Body of pancreas (tissue), 4 donors: ENCODE measurements around the gene SLC28A1. TPM values are rescaled to one million over a fixed set of nuclear protein-coding genes. Genes with fewer than 3 reads are reported as not detected.

Source experiments
- ATAC-seq: fragments of 150-250 bp; one replicate; pipeline ENCODE4 v1.9.1; 2016
- DNase-seq, 4 donors: peaks; one replicate each; pipeline ENCODE4 v3.0.0-alpha.2; 2019
- H3K27ac ChIP-seq, 4 donors: fragments of 200-600 bp; sonication (generic); 1 replicate in 3 of 4; 2 replicates in 1 of 4; pipeline versions ENCODE4 v1.5.1 to v1.6.1; 2016 to 2019; ENCODE audit warnings: mild to moderate bottlenecking in 1 of 4, mixed read lengths in 1 of 4, moderate library complexity in 1 of 4
- H3K27me3 ChIP-seq, 2 donors: fragments of 200-600 bp; sonication (generic); one replicate each; pipeline ENCODE4 v1.6.0; 2016; ENCODE audit warnings: mild to moderate bottlenecking in 1 of 2
- H3K36me3 ChIP-seq, 2 donors: fragments of 200-600 bp; sonication (generic); replicated peaks in 1 of 2; 2 replicates each; pipeline ENCODE4 v1.5.1; 2016; ENCODE audit warnings: low read depth in 2 of 2; ENCODE audit not compliant: insufficient read depth in 1 of 2
- H3K4me1 ChIP-seq: fragments of 200-600 bp; sonication (generic); one replicate; pipeline ENCODE4 v1.6.0; 2016
- H3K4me3 ChIP-seq, 2 donors: fragments of 200-600 bp; sonication (generic); 1 replicate in 1 of 2; 2 replicates in 1 of 2; pipeline ENCODE4 v1.5.1; 2016 to 2019
- H3K9me3 ChIP-seq, 3 donors: fragments of 200-600 bp; sonication (generic); 1 replicate in 2 of 3; 2 replicates in 1 of 3; pipeline ENCODE4 v1.5.1; 2016
- POLR2A ChIP-seq, 3 donors: fragments of 450-650 bp; IDR thresholded peaks; one replicate each; pipeline ENCODE4 v1.6.1; 2016; ENCODE audit warnings: antibody characterized with exemption in 3 of 3, mild to moderate bottlenecking in 2 of 3
- WGBS, 2 donors: methylation state at CpG; one replicate each; pipeline ENCODE4 v1.1.5; 2017; 5-methylcytosine and 5-hydroxymethylcytosine counted together
- intact Hi-C: fragments of 100-400 bp; cut with DNase I; formaldehyde crosslinking; loops from one replicate; pipeline ENCODE4 v1.15.1; 2023
- total RNA-seq, 2 donors: library from RNA; depleted of rRNA; stranded (reverse); fragments of >200 nt; gene quantifications; one replicate each; pipeline ENCODE4 v1.1.0, GENCODE V29; 2016
- TF ChIP-seq, protein P1 (sequence below), 7 experiments: fragments of 450-650 bp in 4 of 7; fragments of 200-600 bp in 3 of 7; sonication (generic) in 3 of 7; IDR thresholded peaks; one replicate each; pipeline ENCODE4 v1.5.1; 2016 to 2019; ENCODE audit warnings: antibody characterized with exemption in 7 of 7

SLC28A1 gene
- total RNA-seq, 2 donors from 2014 or later, result 0.26 TPM; not detected in 1

DNA sequence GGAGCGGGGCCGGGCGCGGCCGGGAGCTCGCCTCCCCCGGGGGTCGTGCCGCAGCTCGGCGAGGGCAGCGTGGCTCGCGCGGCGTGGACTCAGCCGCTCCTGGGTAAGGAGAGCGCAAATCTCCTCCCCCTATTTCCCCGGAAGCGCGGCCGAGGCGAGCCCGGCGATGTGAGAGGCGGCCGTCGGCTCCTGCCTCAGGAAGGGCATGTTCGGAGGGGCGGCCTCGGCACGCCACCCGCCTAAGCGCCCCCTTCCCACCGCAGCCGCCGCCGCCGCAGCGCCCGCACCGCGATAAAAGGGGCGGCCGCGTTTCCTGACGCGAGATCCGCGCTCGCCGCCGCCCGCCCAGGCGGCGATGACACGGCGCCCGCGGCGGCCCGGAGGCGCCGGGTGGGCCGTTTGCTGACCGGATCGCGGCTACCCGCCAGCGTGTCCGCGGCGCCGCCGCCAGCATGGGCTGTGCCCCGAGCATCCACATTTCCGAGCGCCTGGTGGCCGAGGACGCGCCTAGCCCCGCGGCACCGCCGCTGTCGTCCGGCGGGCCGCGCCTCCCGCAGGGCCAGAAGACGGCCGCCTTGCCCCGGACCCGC, 97.3 kb downstream of the SLC28A1 start, which contains the start of gene PDE8A:
Gene PDE8A, plus strand, starts transcription at position 146 of the 590 bp plus-strand sequence. Its CDS starts 307 bp downstream, at position 453.
- peak; percentile 20 for ATAC-seq
- 1% methylated on average over 53 of the region's 95 CpGs; no CpG with 5 or more reads in 1 of the 2 donors for WGBS, 2 donors
- Histone ChIP-seq H3K4me1 (peaks cover 34% of the 10 kb centered on the region), H3K27ac (peak within 1 kb of the TSS; percentile 81 to 95 (median 90)), H3K36me3 (no peaks in the 10 kb centered on the region), H3K27me3 (no peaks in the 10 kb centered on the region), H3K4me3 (peak within 1 kb of the TSS; percentile 81 to 94), H3K9me3 (no peaks in the 10 kb centered on the region)
- no peak for TF ChIP-seq POLR2A (IDR thresholded peaks at IDR 0.05)
- TF ChIP-seq, protein P1, sequence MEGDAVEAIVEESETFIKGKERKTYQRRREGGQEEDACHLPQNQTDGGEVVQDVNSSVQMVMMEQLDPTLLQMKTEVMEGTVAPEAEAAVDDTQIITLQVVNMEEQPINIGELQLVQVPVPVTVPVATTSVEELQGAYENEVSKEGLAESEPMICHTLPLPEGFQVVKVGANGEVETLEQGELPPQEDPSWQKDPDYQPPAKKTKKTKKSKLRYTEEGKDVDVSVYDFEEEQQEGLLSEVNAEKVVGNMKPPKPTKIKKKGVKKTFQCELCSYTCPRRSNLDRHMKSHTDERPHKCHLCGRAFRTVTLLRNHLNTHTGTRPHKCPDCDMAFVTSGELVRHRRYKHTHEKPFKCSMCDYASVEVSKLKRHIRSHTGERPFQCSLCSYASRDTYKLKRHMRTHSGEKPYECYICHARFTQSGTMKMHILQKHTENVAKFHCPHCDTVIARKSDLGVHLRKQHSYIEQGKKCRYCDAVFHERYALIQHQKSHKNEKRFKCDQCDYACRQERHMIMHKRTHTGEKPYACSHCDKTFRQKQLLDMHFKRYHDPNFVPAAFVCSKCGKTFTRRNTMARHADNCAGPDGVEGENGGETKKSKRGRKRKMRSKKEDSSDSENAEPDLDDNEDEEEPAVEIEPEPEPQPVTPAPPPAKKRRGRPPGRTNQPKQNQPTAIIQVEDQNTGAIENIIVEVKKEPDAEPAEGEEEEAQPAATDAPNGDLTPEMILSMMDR (IDR thresholded peaks at IDR 0.05), result peak in 1 of 7 experiments; percentile 26
- DNase-seq, result peak; percentile 49 to 59 (median 54)
- intact Hi-C loops, result no loop called here

DNA sequence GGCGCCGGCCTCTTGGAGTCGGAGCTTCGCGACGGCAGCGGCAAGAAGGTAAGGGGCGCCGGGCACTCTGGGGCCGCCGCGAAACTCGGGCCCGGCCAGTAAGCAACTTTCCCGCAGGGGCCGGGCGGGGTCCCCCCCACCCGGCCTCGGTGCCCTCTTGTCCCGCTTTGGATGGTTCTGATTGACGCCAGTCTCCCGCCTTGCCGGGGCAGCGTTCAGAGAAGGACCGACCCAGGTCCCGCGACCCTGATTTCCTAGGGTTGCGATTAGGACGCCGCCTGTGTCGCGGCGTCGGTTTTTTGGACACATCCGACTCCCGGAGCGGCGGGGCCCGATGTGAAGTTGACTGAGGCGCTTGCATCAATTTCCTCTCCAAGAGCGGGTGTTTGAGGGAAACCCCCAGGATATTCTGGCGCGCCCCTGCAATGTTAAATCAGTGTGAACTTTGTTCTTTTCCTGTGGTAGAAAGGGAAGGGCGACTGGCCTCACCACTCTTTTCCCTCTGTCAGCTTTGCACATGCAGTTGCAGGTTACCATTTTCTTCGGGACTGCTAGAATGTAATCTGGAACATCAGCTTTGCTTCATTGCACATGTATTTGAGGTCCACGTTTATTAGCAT, 97.9 kb downstream of the SLC28A1 start:
- ATAC-seq, result no peak
- peak; percentile 46 to 64 (median 56) for DNase-seq
- TF ChIP-seq POLR2A (IDR thresholded peaks at IDR 0.05), result peak in 2 of 3 donors; percentile 64 to 75
- TF ChIP-seq, protein P1 (IDR thresholded peaks at IDR 0.05), result no peak

DNA sequence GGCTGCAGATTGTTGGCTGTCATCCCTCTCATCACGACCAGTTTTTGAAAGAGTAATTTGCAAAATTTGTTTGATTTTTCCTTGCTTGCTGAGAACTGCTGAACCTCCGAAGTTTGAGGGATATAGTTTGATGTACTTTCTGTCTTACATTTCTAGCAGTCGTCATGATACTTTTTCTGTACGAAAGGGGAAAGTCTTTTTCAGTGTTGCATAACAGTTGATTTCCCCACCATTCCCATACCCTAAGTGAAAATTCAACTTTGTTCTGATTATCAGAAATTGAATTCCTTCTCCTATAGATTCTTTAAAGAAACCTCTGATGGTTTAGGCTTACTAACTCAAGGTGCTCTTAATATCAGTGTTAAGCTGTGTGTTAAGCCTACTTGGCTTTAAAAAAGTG, 98.8 kb downstream of the SLC28A1 start:
- Histone ChIP-seq H3K9me3 (no peaks in the 10 kb centered on the region), H3K27ac (peak overlapping the region in 3 of 4 donors; percentile 87 to 95 (median 92)), H3K36me3 (no peaks in the 10 kb centered on the region), H3K4me1 (peaks cover 34% of the 10 kb centered on the region), H3K4me3 (no peak overlapping the region), H3K27me3 (no peaks in the 10 kb centered on the region)
- DNase-seq (no peak), ATAC-seq (no peak)
- intact Hi-C loops, result no loop called here
- WGBS, 2 donors, result 11 to 12% methylated on average over 4 of the region's 4 CpGs
- TF ChIP-seq, protein P1 (IDR thresholded peaks at IDR 0.05), result no peak
- no peak for TF ChIP-seq POLR2A (IDR thresholded peaks at IDR 0.05)

More for the DNA sequence above, 97.9 kb downstream of the SLC28A1 start:
- Histone ChIP-seq H3K9me3 (no peaks in the 10 kb centered on the region), H3K4me1 (peaks cover 34% of the 10 kb centered on the region), H3K4me3 (peak overlapping the region; percentile 81 to 94), H3K27me3 (no peaks in the 10 kb centered on the region), H3K27ac (peak overlapping the region; percentile 81 to 95 (median 90)), H3K36me3 (no peaks in the 10 kb centered on the region)
- intact Hi-C loops, result no loop called here
- 1 to 5% methylated on average over 23 to 46 of the region's 46 CpGs for WGBS, 2 donors

DNA sequence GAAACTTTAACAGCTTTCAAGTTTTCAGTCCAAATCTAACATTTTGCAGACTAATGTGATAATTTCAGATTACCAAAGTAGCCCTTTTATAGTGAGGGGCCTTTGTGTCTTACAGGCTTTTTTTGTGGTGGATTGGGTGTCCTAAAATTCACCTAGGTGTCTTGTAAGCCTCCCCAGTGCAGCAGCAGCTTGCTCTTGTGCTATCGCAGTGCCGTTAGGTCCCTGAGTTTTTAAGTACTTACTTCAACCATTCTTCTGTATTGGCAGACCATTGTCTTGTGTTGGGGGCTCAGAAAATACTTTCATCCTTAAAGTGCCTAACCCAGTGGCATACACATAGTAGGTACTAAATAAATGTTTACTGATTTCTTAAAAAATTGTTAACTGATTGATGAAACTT, 99.2 kb downstream of the SLC28A1 start:
- WGBS, 2 donors, result 19 to 36% methylated on average over 2 of the region's 2 CpGs
- Histone ChIP-seq H3K4me1 (peaks cover 34% of the 10 kb centered on the region), H3K4me3 (no peak overlapping the region), H3K27me3 (no peaks in the 10 kb centered on the region), H3K27ac (peak overlapping the region in 3 of 4 donors; percentile 19 to 95 (median 92)), H3K36me3 (no peaks in the 10 kb centered on the region), H3K9me3 (no peaks in the 10 kb centered on the region)
- TF ChIP-seq, protein P1 (IDR thresholded peaks at IDR 0.05), result no peak
- peak in 2 of 3 donors; percentile 8 to 22 for TF ChIP-seq POLR2A (IDR thresholded peaks at IDR 0.05)
- intact Hi-C loops, result no loop called here
- DNase-seq, result peak in 1 of 4 donors; percentile 28
- ATAC-seq, result no peak
